HG02981 (cell line): ENCODE measurements around the gene ELP2.
"Not testable (repeated sequence)": the region's sequence is repeated elsewhere in the genome, so short reads cannot be mapped to it uniquely, and the experiment has no call there.

ENCODE experiments used
- ATAC-seq: cut with Tn5 transposase; IDR thresholded peaks from one replicate; pipeline ENCODE4 v1.9.1; 2021; ENCODE audit warnings: mild to moderate bottlenecking, moderate library complexity; ENCODE audit not compliant: unreplicated experiment

Gene ELP2

GRCh38 chr18:36155851-36156757 lies 26.4 kb downstream of the ELP2 start:
- ATAC-seq, result no peak

- no peak for ATAC-seq
Measured at GRCh38 chr18:36157441-36157840, 27.7 kb downstream of the ELP2 start.

DNA sequence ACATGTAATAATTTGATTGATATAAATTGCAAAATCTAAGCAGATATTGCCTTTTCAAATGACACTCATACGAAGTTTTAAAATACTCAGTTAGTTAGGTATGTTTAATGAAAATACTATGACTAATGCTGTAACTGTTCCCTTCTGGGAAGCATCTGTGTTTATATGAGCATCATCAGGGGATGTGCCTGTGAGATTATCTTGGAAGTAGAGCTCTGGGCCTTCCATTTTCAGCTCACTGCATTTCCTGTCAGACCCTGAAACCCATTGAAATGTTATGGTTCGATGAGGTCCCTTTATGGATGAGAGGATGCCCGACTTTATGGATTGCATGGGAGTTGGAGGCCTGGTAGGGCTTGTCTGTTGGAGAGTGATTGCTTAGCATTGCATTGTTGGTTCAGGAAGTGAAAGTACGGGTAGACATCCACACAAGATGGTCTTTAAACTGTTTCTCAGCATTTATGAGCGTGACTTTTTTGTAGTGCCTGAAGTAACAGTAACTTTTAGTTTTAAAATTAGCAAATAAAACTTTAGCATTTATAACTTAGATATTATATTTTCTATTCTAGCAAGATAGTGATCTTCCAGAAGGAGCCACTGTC lies 28.7 kb downstream of the ELP2 start:
- no peak for ATAC-seq

DNA sequence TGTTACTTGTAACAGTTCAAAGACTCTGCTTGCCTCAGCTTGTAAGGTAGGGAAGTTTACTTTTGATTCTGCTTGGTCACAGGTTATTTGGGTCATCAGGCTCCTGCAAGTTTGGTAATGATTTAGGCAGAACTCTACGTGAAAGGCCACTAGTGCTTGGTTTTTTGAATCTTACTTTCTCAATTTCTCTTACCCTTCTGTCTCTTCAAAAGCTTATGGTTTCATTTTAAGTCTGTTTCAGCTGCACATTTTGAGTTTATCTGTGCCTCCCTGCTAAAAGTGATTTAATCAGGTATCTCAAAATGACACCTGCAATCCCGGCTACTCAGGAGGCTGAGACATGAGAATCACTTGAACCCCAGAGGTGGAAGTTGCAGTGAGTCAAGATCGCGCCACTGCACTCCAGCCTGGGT lies 31.3 kb downstream of the ELP2 start:
- no peak for ATAC-seq

GRCh38 chr18:36162981-36163380 lies 33.3 kb downstream of the ELP2 start:
- ATAC-seq, result no peak

- no peak for ATAC-seq
Measured at GRCh38 chr18:36167692-36168218, 38.1 kb downstream of the ELP2 start.

DNA sequence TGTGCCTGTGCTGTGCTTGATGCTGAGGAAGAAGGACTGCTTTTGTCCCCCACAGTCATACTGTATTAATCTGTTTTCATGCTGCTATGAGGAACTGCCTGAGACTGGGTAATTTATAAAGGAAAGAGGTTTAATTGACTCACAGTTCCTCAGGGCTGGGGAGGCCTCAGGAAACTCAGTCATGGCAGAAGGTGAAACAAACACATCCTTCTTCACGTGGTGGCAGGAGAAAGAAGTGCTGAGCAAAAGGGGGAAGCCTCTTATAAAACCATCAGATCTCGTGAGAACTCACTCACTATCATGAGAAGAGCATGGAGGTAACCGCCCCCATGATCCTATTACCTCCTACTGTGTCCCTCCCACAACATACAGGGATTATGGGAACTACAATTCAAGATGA lies 38.6 kb downstream of the ELP2 start:
- not testable (repeated sequence) for ATAC-seq

- ATAC-seq, result no peak
Measured at GRCh38 chr18:36169938-36170337, 40.2 kb downstream of the ELP2 start.

- no peak for ATAC-seq
Measured at GRCh38 chr18:36175481-36175880, 45.8 kb downstream of the ELP2 start.

DNA sequence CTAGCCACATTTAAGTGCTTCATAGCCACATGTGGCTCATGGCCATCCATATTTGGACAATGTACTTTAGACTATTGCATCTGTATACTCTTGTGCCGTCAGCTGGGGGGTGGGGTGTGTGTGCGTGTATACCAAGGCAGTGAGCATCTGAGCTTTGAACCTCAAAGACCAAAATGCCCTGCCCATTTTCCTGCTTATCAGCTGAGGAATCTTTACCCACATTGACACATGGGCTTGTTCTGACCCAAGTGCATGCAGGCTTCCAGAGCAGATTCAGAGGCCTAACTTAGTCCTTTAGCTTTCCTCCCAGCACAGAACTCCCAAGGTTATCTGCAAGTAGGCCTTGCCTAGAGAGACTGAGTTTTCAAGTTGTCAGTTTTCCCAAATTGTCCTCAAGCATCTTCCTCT lies 46.5 kb downstream of the ELP2 start:
- ATAC-seq, result no peak

DNA sequence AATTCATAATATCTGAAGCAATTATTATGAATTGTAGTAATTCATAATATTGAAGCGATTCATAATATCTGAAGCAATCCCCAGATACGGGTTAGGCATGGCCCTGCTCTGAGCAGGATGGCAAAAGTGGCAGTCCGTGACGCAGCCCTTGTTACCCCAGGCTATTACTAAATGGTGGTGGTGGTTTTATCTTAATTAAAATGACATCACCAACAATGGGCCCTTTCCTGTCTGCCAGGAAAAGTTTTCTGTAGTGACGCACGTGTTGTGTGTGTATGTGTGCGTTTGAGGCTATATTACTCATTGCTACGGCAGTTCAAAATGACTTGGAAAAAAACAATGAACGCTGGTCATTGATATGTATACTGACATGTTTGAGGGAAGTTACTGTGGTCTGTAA lies 47.0 kb downstream of the ELP2 start:
- ATAC-seq, result no peak

- ATAC-seq, result no peak
Measured at GRCh38 chr18:36177913-36178312, 48.2 kb downstream of the ELP2 start.

DNA sequence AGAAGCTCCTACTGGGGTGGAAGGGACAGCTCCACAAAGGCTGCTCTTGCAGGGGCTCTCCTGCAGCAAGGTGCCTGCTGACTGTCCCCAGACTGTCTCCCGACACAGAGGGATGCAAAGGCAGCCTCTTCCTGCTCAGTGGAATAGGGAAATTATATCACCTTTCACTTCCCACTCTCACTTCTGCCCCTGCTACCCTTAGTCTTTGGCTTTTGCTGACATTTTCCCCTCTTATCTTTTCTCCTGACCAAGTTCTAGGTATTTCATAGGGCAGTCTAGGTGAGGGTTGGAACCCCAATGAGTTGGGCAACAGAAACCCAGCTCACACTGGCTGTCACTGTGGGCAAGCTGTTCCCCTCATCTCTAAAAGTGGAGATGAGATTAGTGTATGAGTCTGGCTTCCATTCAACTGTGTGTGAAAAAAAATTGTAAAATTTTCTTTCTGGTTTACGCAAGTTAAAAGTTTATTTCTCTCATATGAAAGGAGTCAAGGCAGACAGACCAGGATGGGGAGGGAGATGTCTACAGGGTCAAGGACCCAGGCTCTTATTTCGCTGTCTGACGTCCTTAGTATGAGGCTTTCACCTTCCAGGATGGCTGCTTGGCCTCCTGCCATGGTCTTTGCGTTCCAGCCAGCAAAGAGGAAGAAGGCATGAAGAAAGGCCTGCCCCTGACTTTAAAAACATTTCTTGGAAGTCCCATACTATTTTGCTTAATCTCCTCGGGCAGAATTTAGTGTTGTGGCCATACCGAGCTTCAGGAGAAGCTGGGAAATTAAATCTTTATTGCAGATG lies 50.1 kb downstream of the ELP2 start:
- no peak for ATAC-seq

- no peak for ATAC-seq
Measured at GRCh38 chr18:36181441-36181840, 51.7 kb downstream of the ELP2 start.

- ATAC-seq, result no peak
Measured at GRCh38 chr18:36181898-36182506, 52.3 kb downstream of the ELP2 start.

DNA sequence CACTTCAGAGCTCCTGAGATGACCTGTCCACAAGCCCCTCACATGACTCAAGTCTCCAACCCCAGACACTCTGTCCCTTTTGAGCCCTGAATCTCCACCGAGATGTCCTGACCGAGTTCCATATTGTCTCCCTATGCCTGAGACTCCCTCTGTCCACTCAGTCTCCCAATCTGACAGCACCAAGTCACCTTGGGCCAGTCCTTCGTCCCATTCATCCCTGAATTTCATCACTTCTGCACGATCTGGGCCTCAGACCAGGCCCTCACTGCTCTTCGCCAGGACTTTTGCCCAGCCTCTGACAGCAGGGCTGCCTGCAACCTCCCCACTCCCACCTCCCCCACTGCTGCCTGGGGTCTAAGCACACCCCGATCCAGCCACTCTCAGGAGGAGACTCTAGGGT lies 53.3 kb downstream of the ELP2 start:
- no peak for ATAC-seq

GRCh38 chr18:36183987-36184386 lies 54.3 kb downstream of the ELP2 start:
- no peak for ATAC-seq

DNA sequence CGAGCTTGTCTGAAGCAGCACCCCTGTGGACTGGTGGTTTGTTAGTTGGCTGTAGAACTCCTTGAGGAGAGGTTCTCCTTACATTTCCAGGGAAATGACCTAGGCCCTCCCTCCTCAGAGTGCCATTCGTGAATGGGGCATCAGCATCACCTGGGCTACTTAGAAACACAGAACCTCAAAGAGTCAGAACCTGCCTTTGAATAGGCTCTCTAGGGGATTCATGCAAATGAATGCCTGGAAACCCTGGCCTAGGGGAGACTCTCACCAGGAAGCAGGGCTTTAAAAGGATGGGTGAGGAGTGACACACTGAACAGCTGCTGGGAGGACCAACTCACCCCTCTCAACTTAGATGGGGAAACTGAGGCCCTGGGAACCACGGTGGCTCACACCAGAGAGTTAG lies 55.5 kb downstream of the ELP2 start:
- peak; percentile 39 for ATAC-seq

DNA sequence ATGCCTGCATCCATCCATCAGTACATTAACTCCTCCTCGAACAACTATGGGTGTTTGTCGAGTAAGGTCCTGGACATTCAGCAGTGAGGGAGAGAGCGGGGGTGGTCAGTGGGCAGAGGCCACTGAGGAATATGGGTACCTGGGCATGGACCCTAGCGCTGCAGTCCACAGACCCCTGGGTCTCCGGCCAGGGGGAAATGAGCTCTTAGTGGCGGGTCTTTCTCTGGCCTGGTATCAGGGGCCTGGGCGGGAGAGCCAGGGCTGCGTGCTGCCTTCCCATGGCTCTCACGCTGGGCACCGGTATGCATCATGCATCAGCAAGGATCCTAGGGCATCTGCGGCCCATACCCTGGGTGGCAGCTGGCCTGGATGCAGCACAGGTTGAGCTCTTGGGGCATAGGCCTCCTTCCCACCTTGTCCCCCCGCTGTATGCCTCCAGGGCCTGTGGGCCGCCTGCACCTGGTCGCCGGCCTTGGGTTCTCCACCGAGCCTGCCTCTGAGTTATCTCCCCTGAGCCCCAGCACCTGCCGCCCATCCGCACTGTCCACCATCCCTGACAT lies 56.3 kb downstream of the ELP2 start:
- ATAC-seq, result no peak

GRCh38 chr18:36186461-36187192 lies 56.9 kb downstream of the ELP2 start:
- no peak for ATAC-seq
